Measurements from ENCODE around the gene CD27. TPM values are rescaled to one million over a fixed set of nuclear protein-coding genes. Genes with fewer than 3 reads are reported as not detected.

CD27 gene
- total and polyA plus RNA-seq, 2 of the 13 experiments (the other 11 are each of a cell fraction or from before 2014, with no cell fraction given): 0.12 TPM; not detected in 1

- TF ChIP-seq KLF12 (CRISPR knock-in tag; IDR thresholded peaks at IDR 0.05; ENCODE audit: borderline replicate concordance) (no peak), CC2D1A (CRISPR knock-in tag; IDR thresholded peaks at IDR 0.05) (no peak)
- Histone ChIP-seq H3K4me2 (ENCODE audit: low read depth, low read length) (no peak overlapping the region), H2AFZ (ENCODE audit: low read length) (no peak overlapping the region), H3K4me3 (replicated peaks in 1 of 3; ENCODE audit: insufficient read depth in 1 of 3, low read depth in 2 of 3, low read length in 3 of 3) (no peak overlapping the region), H3K27me3 (ENCODE audit: control insufficient read depth in 1 of 2, insufficient read depth in 2 of 2, low read length in 2 of 2) (no peaks in the 10 kb centered on the region), H3K27ac (ENCODE audit: extremely low read length, insufficient read depth, low read length) (no peak overlapping the region), H3K9me3 (ENCODE audit: low read length) (no peaks in the 10 kb centered on the region), H3K36me3 (replicated peaks in 1 of 2; ENCODE audit: control insufficient read depth in 1 of 2, insufficient read depth in 2 of 2, low read length in 2 of 2) (no peaks in the 10 kb centered on the region), H3K79me2 (ENCODE audit: insufficient read depth, low read length) (no peaks in the 10 kb centered on the region), H4K20me1 (ENCODE audit: insufficient read depth, low read length) (no peaks in the 10 kb centered on the region), H3K4me1 (ENCODE audit: insufficient read depth, low read length) (no peaks in the 10 kb centered on the region; the same call in 1 of the 2 replicates), H3K9ac (ENCODE audit: insufficient read depth, low read depth, low read length) (no peak overlapping the region)
- no peak for DNase-seq (ENCODE audit: low spot score)
- WGBS (ENCODE audit: low lambda C conversion rate): 73% methylated on average over 6 of the region's 6 CpGs
- POLR2A ChIA-PET: no interaction called here
- FAIRE-seq: no peak
- CTCF ChIA-PET (ENCODE audit: low intra/inter-chr PET ratio, low total read pairs): no interaction called here
- intact Hi-C loops (cut with micrococcal nuclease; ENCODE audit: unreplicated experiment): no loop called here
- no TSS peak for BruUV-seq (replicated peaks)
- in situ Hi-C loops (cut with HindIII; ENCODE audit: extremely low pct_ligation_motif_present, low pct_unique_long_range_greater_than_20kb): no loop called here
- no peak for ATAC-seq
Measured at GRCh38 chr12:6405963-6406362, 38.8 kb upstream of the CD27 start.

- Histone ChIP-seq H2AFZ (ENCODE audit: low read length) (no peak overlapping the region), H3K9me3 (ENCODE audit: low read length) (no peaks in the 10 kb centered on the region), H3K4me2 (ENCODE audit: low read depth, low read length) (no peak overlapping the region), H3K79me2 (ENCODE audit: insufficient read depth, low read length) (no peaks in the 10 kb centered on the region), H3K27me3 (ENCODE audit: control insufficient read depth in 1 of 2, insufficient read depth in 2 of 2, low read length in 2 of 2) (no peaks in the 10 kb centered on the region), H4K20me1 (ENCODE audit: insufficient read depth, low read length) (no peaks in the 10 kb centered on the region), H3K36me3 (replicated peaks in 1 of 2; ENCODE audit: control insufficient read depth in 1 of 2, insufficient read depth in 2 of 2, low read length in 2 of 2) (no peaks in the 10 kb centered on the region), H3K27ac (ENCODE audit: extremely low read length, insufficient read depth, low read length) (no peak overlapping the region), H3K4me1 (ENCODE audit: insufficient read depth, low read length) (no peaks in the 10 kb centered on the region; the same call in 1 of the 2 replicates), H3K4me3 (replicated peaks in 1 of 3; ENCODE audit: insufficient read depth in 1 of 3, low read depth in 2 of 3, low read length in 3 of 3) (no peak overlapping the region), H3K9ac (ENCODE audit: insufficient read depth, low read depth, low read length) (no peak overlapping the region)
- 90% methylated on average over 10 of the region's 10 CpGs for WGBS (ENCODE audit: low lambda C conversion rate)
- TF ChIP-seq NR2C2 (CRISPR knock-in tag; IDR thresholded peaks at IDR 0.05; ENCODE audit: borderline replicate concordance) (no peak), FIP1L1 (IDR thresholded peaks at IDR 0.05; ENCODE audit: borderline replicate concordance, insufficient read depth, low read depth, low read length) (no peak), MAFF (IDR thresholded peaks at IDR 0.05; ENCODE audit: low read depth, low read length) (peak; percentile 34; the same call in 1 of the 2 replicates), ZMYM4 (CRISPR knock-in tag; IDR thresholded peaks at IDR 0.05) (no peak), BCL6 (CRISPR knock-in tag; IDR thresholded peaks at IDR 0.05) (peak; percentile 37; the same call in 1 of the 2 replicates), MAFK (conservative IDR thresholded peaks at IDR 0.05 in 1 of 2, IDR thresholded peaks at IDR 0.05 in 1 of 2; ENCODE audit: low read length in 2 of 2) (peak; percentile 28 to 31; a peak in 1 of 4 replicates), THAP9 (CRISPR knock-in tag; IDR thresholded peaks at IDR 0.05; ENCODE audit: borderline replicate concordance) (no peak), TOPORS (CRISPR knock-in tag; IDR thresholded peaks at IDR 0.05) (no peak)
- POLR2A ChIA-PET: no interaction called here
- no peak for FAIRE-seq
- intact Hi-C loops (cut with micrococcal nuclease; ENCODE audit: unreplicated experiment): no loop called here
- ATAC-seq: no peak
- DNase-seq (ENCODE audit: low spot score): no peak
- CTCF ChIA-PET (ENCODE audit: low intra/inter-chr PET ratio, low total read pairs): no interaction called here
- in situ Hi-C loops (cut with HindIII; ENCODE audit: extremely low pct_ligation_motif_present, low pct_unique_long_range_greater_than_20kb): no loop called here
- BruUV-seq (replicated peaks): no TSS peak
Measured at GRCh38 chr12:6407236-6407954, 37.4 kb upstream of the CD27 start.
